Small intestine (tissue), 16 donors: ENCODE results near the gene GLYR1. TPM values are rescaled to one million over a fixed set of nuclear protein-coding genes. Genes with fewer than 3 reads are reported as not detected.
"Not testable (repeated sequence)": the region's sequence is repeated elsewhere in the genome, so short reads cannot be mapped to it uniquely, and the experiment has no call there.

Source experiments
- DNase-seq, 2 donors: peaks; one replicate each; pipeline versions ENCODE4 v3.0.0 to v3.0.0-alpha.2; 2013
- FAIRE-seq: peaks from 2 replicates; lab custom pipeline; 2012; peaks lifted over from hg19 to GRCh38; lab: Jason Lieb, UNC
- H3K27ac ChIP-seq, 3 donors: one replicate each; pipeline ENCODE4 v1.5.1; 2013; ENCODE audit warnings: low read length in 2 of 3, mild to moderate bottlenecking in 2 of 3, control low read depth in 1 of 3, inconsistent platforms in 1 of 3, low read depth in 1 of 3, moderate library complexity in 1 of 3
- H3K27me3 ChIP-seq, 3 donors: one replicate each; pipeline ENCODE4 v1.6.1; 2013; ENCODE audit warnings: low read length in 3 of 3, inconsistent platforms in 1 of 3; ENCODE audit not compliant: control insufficient read depth in 3 of 3, insufficient read depth in 3 of 3
- H3K36me3 ChIP-seq, 3 donors: one replicate each; pipeline ENCODE4 v1.6.1; 2013; ENCODE audit warnings: low read length in 3 of 3, inconsistent platforms in 1 of 3, low read depth in 1 of 3, mild to moderate bottlenecking in 1 of 3, moderate library complexity in 1 of 3; ENCODE audit not compliant: control insufficient read depth in 3 of 3, insufficient read depth in 2 of 3
- H3K4me1 ChIP-seq, 3 donors: one replicate each; pipeline ENCODE4 v1.6.1; 2013; ENCODE audit warnings: low read length in 2 of 3, inconsistent platforms in 1 of 3, low read depth in 1 of 3, mild to moderate bottlenecking in 1 of 3, moderate library complexity in 1 of 3; ENCODE audit not compliant: control insufficient read depth in 3 of 3, insufficient read depth in 2 of 3
- H3K4me3 ChIP-seq, 3 donors: one replicate each; pipeline ENCODE4 v1.5.1; 2013; ENCODE audit warnings: low read length in 3 of 3, control low read depth in 1 of 3, inconsistent platforms in 1 of 3, low read depth in 1 of 3, mild to moderate bottlenecking in 1 of 3, moderate library complexity in 1 of 3
- H3K9me3 ChIP-seq, 2 donors: one replicate each; pipeline ENCODE4 v1.6.1; 2013; ENCODE audit warnings: low read depth in 1 of 2, low read length in 1 of 2; ENCODE audit not compliant: control insufficient read depth in 2 of 2, insufficient read depth in 1 of 2
- whole genome bisulfite sequencing, 3 donors: extraction: QIAGEN DNeasy Blood & Tissue Kit; methylation state at CpG; one replicate each; pipeline ENCODE4 v1.1.7; 2013; 5-methylcytosine and 5-hydroxymethylcytosine counted together
- long read RNA-seq, 10 donors: transcript quantifications; one replicate each; lab custom pipeline, GENCODE V29; 2026
- polyA plus RNA-seq, 4 donors: library from polyadenylated mRNA; stranded (reverse) in 3 of 4; unstranded in 1 of 4; fragments of 200-250 nt in 3 of 4; fragments of 120-200 nt in 1 of 4; gene quantifications; one replicate each; pipeline versions ENCODE4 v1.2.1 to v1.2.3, GENCODE V29; 2013
- donor health status: healthy with polysubstance abuse.
- donor health status: control.
- donor health status: control.
- donor health status: Bipolar disorder and iron deficiency.
- donor health status: healthy.

The GLYR1 gene
- 100 to 1,000 TPM in 1 of 4 donors, 10 to 100 TPM in 3; 43.0 to 102 (median 63.5) TPM for polyA plus RNA-seq
- long read RNA-seq, donor 1, result 0 reads
- long read RNA-seq, donor 2, partial matches to known transcripts, result 0 of 5 reads
- long read RNA-seq, donor 2, other reads (novel, unspliced or antisense), result 0 of 5 reads
- long read RNA-seq, donor 3, partial matches to known transcripts, result 0 of 5 reads
- long read RNA-seq, donor 3, other reads (novel, unspliced or antisense), result 0 of 5 reads
- long read RNA-seq, donor 4, partial matches to known transcripts, result 5 of 5 reads
- long read RNA-seq, donor 4, other reads (novel, unspliced or antisense), result 0 of 5 reads
- long read RNA-seq, donor 5, partial matches to known transcripts, result 0 of 4 reads
- long read RNA-seq, donor 5, other reads (novel, unspliced or antisense), result 0 of 4 reads
- long read RNA-seq, donor 6, transcript GLYR1-201 (16 exons, 3,772 nt), result major isoform, 5 of 7 reads
- long read RNA-seq, donor 6, partial matches to known transcripts, result 0 of 7 reads
- long read RNA-seq, donor 6, other reads (novel, unspliced or antisense), result 0 of 7 reads
- long read RNA-seq, donor 7, transcript GLYR1-201 (16 exons, 3,772 nt), result major isoform, 11 of 13 reads
- long read RNA-seq, donor 7, partial matches to known transcripts, result 0 of 13 reads
- long read RNA-seq, donor 7, other reads (novel, unspliced or antisense), result 0 of 13 reads
- long read RNA-seq, donor 8, partial matches to known transcripts, result 0 of 1 reads
- long read RNA-seq, donor 8, other reads (novel, unspliced or antisense), result 0 of 1 reads
- long read RNA-seq, donor 9, partial matches to known transcripts, result 0 of 1 reads
- long read RNA-seq, donor 9, other reads (novel, unspliced or antisense), result 0 of 1 reads
- long read RNA-seq, donor 10, transcript GLYR1-206 (4 exons, 630 nt), result major isoform, 7 of 19 reads
- long read RNA-seq, donor 10, partial matches to known transcripts, result 6 of 19 reads
- long read RNA-seq, donor 10, other reads (novel, unspliced or antisense), result 0 of 19 reads

DNA sequence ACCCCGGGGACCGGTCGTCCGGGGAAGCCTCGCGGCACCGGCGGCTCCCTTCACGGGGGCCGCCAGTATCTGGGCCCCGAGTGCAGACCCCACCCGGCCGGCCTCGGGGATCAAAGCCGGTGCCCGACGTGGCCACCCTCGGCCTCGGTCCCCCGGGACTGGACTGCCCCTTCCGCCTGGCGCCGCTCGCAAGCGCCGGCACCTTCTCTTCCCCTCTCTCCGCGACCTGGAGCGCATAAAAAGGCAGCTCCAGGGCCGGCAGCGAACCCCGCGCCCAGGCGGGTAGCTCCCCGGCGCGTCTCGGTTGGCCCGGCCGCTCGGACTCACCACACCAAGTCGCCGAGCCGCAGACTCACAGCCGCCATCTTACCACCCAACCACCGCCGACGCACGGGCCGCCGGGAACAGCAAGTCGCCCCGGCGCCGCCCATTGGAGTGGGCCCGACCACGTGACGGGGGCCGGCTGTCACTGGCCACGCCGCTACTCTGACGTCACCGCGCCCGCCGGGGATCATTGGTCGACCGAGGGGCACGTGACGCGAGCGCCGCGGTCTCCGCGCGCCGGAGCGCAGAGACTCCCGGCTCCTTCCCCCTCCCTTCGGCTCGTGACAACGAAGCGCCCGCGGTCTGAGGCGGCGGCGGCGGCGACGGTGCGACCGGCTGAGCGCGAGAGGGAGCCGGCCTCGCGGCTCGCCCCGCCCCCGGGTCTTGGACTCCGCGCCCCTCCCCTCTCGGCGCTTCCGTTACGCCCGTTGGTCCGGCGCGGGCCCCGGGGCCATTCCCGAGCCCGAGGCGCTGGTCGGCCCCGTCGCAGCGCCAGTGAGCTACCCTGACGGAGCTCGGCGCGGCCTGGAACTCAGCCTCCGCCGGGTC lies at the start of gene GLYR1, which contains the start of gene UBN1:
GLYR1 (minus strand) TSS at position 388 of the 873 bp plus-strand sequence; CDS start at position 365, 23 bp downstream.
UBN1 (plus strand) TSS at position 581 of the 873 bp plus-strand sequence. CDS start 5,437 bp downstream, outside the sequence.
- H3K27ac ChIP-seq, result peak within 1 kb of the TSS; percentile 92 to 97 (median 94)
- WGBS, 3 donors, result 0 to 1% (median 0%) methylated on average over 77 to 126 of the region's 126 CpGs
- H3K9me3 ChIP-seq, result no peaks in the 10 kb centered on the region
- peak; percentile 98 to 99 for DNase-seq
- FAIRE-seq, result no peak
- peaks cover 7 to 22% (median 9%) of the 10 kb centered on the region in 3 donors for H3K36me3 ChIP-seq
- H3K4me3 ChIP-seq, result peak within 1 kb of the TSS; percentile 91 to 99 (median 94)
- H3K27me3 ChIP-seq, result no peaks in the 10 kb centered on the region
- H3K4me1 ChIP-seq, result peaks cover 2 to 15% (median 12%) of the 10 kb centered on the region in 3 donors

DNA sequence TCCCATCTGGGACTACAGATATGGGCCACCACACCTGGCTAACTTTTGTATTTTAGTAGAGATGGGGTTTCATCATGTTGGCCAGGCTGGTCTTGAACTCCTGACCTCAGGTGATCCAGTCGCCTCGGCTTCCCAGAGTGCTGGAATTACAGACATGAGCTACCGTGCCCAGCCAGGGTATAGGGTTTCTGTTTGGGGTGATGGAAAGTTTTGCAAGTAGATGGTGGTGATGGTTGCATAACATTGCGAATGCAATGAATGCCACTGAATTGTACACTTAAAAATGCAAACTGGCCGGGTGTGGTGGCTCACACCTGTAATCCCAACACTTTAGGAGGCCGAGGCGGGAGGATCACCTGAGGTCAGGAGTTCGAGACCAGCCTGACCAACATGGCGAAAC lies 49.7 kb upstream of the GLYR1 start:
- DNase-seq, H3K4me1 ChIP-seq, H3K27ac ChIP-seq, FAIRE-seq, H3K9me3 ChIP-seq, H3K4me3 ChIP-seq, H3K27me3 ChIP-seq: not testable (repeated sequence)
- peaks cover 0 to 92% (median 0%) of the 10 kb centered on the region in 3 donors for H3K36me3 ChIP-seq
- WGBS, 3 donors, result 92 to 97% (median 95%) methylated on average over 9 of the region's 9 CpGs

DNA sequence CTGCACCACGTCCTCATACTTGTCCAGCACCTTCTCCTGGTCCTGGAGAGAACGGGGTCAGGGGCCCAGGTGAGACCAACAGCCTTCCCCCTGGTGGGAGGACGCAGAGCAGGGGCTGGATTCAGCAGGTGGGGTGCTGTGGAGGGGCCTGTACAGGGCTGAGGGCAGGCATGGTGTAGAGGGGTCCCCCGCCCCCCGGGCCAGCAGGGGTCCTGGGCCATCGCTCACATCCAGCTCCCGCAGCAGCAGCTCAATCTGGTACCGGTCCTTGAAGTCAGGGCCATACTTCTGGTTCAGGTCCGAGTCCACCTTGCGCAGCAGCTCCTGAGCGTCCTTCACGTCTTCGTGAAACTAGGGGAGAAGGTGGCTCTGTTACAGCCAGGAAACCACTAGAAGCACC lies 48.3 kb upstream of the GLYR1 start:
- 85 to 92% (median 91%) methylated on average over 13 of the region's 13 CpGs for WGBS, 3 donors
- peaks cover 0 to 92% (median 0%) of the 10 kb centered on the region in 3 donors for H3K36me3 ChIP-seq
- no peak for FAIRE-seq

DNA sequence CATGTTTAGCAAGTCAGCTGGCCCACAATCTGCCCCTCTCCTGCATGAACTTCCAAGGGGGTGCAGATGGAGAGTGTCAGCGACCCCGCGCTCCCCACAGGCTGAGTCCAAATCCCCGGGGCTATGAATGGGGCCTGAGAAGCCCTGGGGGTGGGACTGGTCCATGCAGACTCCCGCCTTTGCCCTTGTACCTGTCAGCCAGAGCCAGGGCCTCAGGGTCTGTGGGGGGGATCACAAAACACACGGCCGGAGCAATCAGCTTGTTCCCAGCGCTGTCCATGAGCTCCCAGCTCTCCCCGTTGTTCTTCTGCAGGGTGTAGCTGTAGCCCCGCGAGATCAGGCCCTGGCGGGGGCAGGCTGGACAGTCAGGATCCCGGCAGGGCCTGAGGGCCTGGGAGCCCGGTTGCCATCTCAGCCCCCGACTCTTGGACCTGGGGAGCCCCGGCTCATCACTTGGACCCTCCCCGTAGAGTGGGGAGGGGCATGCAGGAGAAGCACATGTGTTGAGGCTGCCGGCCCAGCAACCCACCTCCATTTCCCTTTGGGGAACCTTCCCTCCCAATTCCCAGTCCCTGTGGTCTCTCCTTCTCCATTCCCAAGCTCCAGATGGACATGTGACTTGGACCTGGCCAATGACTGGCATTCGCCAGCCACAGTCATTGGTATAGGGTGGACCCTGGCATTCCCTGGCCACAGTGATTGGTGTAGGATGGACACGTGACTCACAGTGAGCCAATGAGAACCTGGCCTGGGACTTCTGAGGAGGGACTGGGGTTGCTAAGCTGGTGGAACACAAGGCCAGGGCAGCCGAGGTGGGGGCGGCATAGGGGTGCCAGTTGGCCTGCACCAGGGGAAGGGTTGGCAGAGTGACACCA lies 47.4 kb upstream of the GLYR1 start:
- Histone ChIP-seq H3K4me3 (no peak overlapping the region), H3K27me3 (no peaks in the 10 kb centered on the region), H3K9me3 (peaks cover 0 to 8% of the 10 kb centered on the region in 2 donors), H3K4me1 (no peaks in the 10 kb centered on the region), H3K27ac (no peak overlapping the region), H3K36me3 (peaks cover 0 to 94% (median 0%) of the 10 kb centered on the region in 3 donors)
- WGBS, 3 donors, result 89 to 94% (median 94%) methylated on average over 22 of the region's 22 CpGs
- FAIRE-seq (no peak), DNase-seq (no peak)

More for the DNA sequence above, 48.3 kb upstream of the GLYR1 start:
- H3K27me3 ChIP-seq, result no peaks in the 10 kb centered on the region
- H3K4me3 ChIP-seq, result no peak overlapping the region
- no peak for DNase-seq
- peaks cover 0 to 8% of the 10 kb centered on the region in 2 donors for H3K9me3 ChIP-seq
- H3K27ac ChIP-seq, result no peak overlapping the region
- no peaks in the 10 kb centered on the region for H3K4me1 ChIP-seq

DNA sequence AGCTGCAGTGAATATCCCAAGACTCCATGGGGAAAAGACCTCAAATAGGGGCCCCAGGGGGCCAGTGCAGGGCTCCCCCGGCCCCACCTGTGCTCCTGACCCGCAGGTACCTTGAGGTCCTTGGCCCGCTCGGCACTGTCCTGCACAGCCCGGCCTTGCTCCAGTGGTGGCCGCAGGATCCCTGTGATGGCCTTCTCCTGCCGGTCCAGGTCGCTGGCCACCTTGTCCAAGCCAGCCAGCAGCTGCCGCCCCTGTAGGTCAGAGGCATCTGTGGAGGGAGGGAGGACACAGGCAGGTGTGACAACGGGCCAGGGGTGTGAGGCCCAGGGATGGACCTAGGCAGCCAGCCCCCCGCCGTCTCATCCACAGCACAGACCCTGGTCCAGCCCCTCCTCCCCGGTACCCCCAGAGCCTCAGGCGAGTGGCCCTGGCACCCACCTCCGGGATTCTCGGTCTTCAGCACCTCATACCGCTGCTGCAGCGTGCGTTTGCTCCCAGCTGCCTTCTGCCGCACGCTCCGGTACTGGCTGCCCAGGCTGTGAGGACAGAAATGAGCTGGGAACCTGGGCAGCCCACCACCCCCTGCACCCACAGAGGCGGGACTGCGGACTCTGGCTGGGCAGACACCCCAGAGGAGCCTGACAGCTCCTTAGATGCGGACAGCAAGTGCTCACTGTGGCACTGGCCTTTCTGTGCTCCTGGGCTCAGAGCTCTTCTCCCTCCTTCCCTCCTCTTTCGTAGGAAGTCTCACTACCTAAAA lies 46.2 kb upstream of the GLYR1 start:
- WGBS, 3 donors, result 93 to 95% (median 94%) methylated on average over 25 to 26 of the region's 26 CpGs
- Histone ChIP-seq H3K4me1 (no peaks in the 10 kb centered on the region), H3K27me3 (no peaks in the 10 kb centered on the region), H3K4me3 (no peak overlapping the region), H3K27ac (no peak overlapping the region), H3K36me3 (peaks cover 0 to 90% (median 0%) of the 10 kb centered on the region in 3 donors), H3K9me3 (peaks cover 0 to under 1% of the 10 kb centered on the region in 2 donors)
- DNase-seq, result no peak
- no peak for FAIRE-seq

DNA sequence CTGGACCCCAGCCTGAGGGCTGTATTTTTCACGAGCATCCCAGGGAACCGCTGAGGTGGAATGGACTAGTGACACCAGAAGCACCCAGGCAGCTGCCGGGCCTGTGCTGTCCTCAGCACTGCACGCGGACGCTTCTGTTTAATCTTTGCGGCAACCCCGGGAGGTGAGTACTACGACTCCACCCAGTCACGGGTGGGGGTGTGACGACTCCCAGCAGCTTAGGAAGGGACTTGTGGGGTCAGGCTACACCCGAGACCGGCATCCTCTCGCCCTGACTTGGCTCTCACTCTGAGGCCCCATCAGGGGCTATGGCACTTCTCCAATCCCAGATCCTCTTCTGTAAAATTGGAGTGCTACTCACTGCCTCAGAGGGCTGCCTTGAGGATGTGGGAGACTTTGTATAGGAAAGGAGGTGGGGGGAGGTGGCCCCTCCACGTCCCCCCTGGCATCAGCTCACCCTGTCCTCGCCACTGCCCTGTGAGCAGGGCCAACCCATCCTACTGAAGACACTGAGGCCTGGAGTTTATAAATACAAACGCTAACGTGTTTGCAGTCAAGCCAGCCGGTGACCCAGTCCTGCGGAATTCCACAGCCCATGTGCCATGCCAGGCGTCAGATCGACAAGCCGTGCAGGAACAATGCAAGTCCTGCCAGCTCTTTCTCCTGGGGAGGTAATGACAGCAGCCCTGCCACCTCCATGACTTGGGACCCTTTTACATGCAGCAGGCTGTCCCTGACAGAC lies 45.4 kb upstream of the GLYR1 start:
- no peak for FAIRE-seq
- WGBS, 3 donors, result 53 to 78% (median 75%) methylated on average over 23 of the region's 23 CpGs
- H3K36me3 ChIP-seq, result peaks cover 0 to 90% (median 0%) of the 10 kb centered on the region in 3 donors

More for the DNA sequence above, 45.4 kb upstream of the GLYR1 start:
- no peaks in the 10 kb centered on the region for H3K4me1 ChIP-seq
- H3K4me3 ChIP-seq, result no peak overlapping the region
- no peak overlapping the region for H3K27ac ChIP-seq
- H3K27me3 ChIP-seq, result no peaks in the 10 kb centered on the region
- H3K9me3 ChIP-seq, result no peaks in the 10 kb centered on the region
- no peak for DNase-seq
